ENCODE data around the gene PCAT7.

The PCAT7 gene

GRCh38 chr9:94602666-94603065, 47.8 kb downstream of the PCAT7 start:
- H3K27ac ChIP-seq (ENCODE audit: low read length): no peak overlapping the region
- H3K36me3 ChIP-seq (replicated peaks; ENCODE audit: low read depth, low read length): no peaks in the 10 kb centered on the region
- peaks cover 45% of the 10 kb centered on the region for H3K4me1 ChIP-seq (ENCODE audit: low read length)
- H3K79me2 ChIP-seq (ENCODE audit: low read length): no peaks in the 10 kb centered on the region
- no peak overlapping the region for H3K9ac ChIP-seq (ENCODE audit: low read length)
- H2AFZ ChIP-seq (ENCODE audit: low read depth, low read length): no peak overlapping the region
- H3K4me3 ChIP-seq (ENCODE audit: low read length): no peak overlapping the region
- peaks cover 32% of the 10 kb centered on the region for H3K27me3 ChIP-seq (ENCODE audit: low read depth, low read length)
- H4K20me1 ChIP-seq (ENCODE audit: insufficient read depth, low read length): no peaks in the 10 kb centered on the region
- H3K9me3 ChIP-seq (ENCODE audit: insufficient read depth, low read length): no peaks in the 10 kb centered on the region
- H3K4me2 ChIP-seq (ENCODE audit: low read length): peak overlapping the region; percentile 62
- no peak for TF ChIP-seq CTCF (IDR thresholded peaks at IDR 0.05; ENCODE audit: low read depth, low read length)
- no peak for TF ChIP-seq EZH2phosphoT487 (IDR thresholded peaks at IDR 0.05; ENCODE audit: low read depth)

GRCh38 chr9:94603259-94604160, 48.6 kb downstream of the PCAT7 start:
- Histone ChIP-seq H3K9ac (ENCODE audit: low read length) (0 out of 2 replicates have a peak overlapping the region, but pooled peaks have one; percentile 15), H3K9me3 (ENCODE audit: insufficient read depth, low read length) (no peaks in the 10 kb centered on the region), H3K36me3 (replicated peaks; ENCODE audit: low read depth, low read length) (no peaks in the 10 kb centered on the region), H3K4me1 (ENCODE audit: low read length) (peaks cover 43% of the 10 kb centered on the region), H2AFZ (ENCODE audit: low read depth, low read length) (0 out of 2 replicates have a peak overlapping the region, but pooled peaks have one; percentile 51), H3K79me2 (ENCODE audit: low read length) (no peaks in the 10 kb centered on the region), H4K20me1 (ENCODE audit: insufficient read depth, low read length) (no peaks in the 10 kb centered on the region), H3K27me3 (ENCODE audit: low read depth, low read length) (peaks cover 37% of the 10 kb centered on the region), H3K4me3 (ENCODE audit: low read length) (peak overlapping the region; percentile 61), H3K27ac (ENCODE audit: low read length) (no peak overlapping the region), H3K4me2 (ENCODE audit: low read length) (peak overlapping the region; percentile 62)
- peak; percentile 74 for TF ChIP-seq CTCF (IDR thresholded peaks at IDR 0.05; ENCODE audit: low read depth, low read length)
- TF ChIP-seq EZH2phosphoT487 (IDR thresholded peaks at IDR 0.05; ENCODE audit: low read depth): no peak

- Histone ChIP-seq H3K9me3 (ENCODE audit: insufficient read depth, low read length) (no peaks in the 10 kb centered on the region), H3K4me3 (ENCODE audit: low read length) (peak overlapping the region; percentile 62), H3K4me2 (ENCODE audit: low read length) (peak overlapping the region; percentile 68), H3K4me1 (ENCODE audit: low read length) (peaks cover 33% of the 10 kb centered on the region), H3K79me2 (ENCODE audit: low read length) (no peaks in the 10 kb centered on the region), H3K27me3 (ENCODE audit: low read depth, low read length) (peaks cover 59% of the 10 kb centered on the region), H3K27ac (ENCODE audit: low read length) (no peak overlapping the region), H3K9ac (ENCODE audit: low read length) (no peak overlapping the region), H2AFZ (ENCODE audit: low read depth, low read length) (peak overlapping the region; percentile 64), H3K36me3 (replicated peaks; ENCODE audit: low read depth, low read length) (no peaks in the 10 kb centered on the region), H4K20me1 (ENCODE audit: insufficient read depth, low read length) (no peaks in the 10 kb centered on the region)
- TF ChIP-seq CTCF (IDR thresholded peaks at IDR 0.05; ENCODE audit: low read depth, low read length): no peak
- no peak for TF ChIP-seq EZH2phosphoT487 (IDR thresholded peaks at IDR 0.05; ENCODE audit: low read depth)
Observed at GRCh38 chr9:94606646-94607422, 52.0 kb downstream of the PCAT7 start.

GRCh38 chr9:94607423-94607691, 52.5 kb downstream of the PCAT7 start:
- Histone ChIP-seq H3K9me3 (ENCODE audit: insufficient read depth, low read length) (no peaks in the 10 kb centered on the region), H3K27ac (ENCODE audit: low read length) (no peak overlapping the region), H3K4me3 (ENCODE audit: low read length) (peak overlapping the region; percentile 62), H4K20me1 (ENCODE audit: insufficient read depth, low read length) (no peaks in the 10 kb centered on the region), H3K79me2 (ENCODE audit: low read length) (no peaks in the 10 kb centered on the region), H3K4me2 (ENCODE audit: low read length) (peak overlapping the region; percentile 68), H3K4me1 (ENCODE audit: low read length) (peaks cover 32% of the 10 kb centered on the region), H3K9ac (ENCODE audit: low read length) (0 out of 2 replicates have a peak overlapping the region, but pooled peaks have one; percentile 4), H2AFZ (ENCODE audit: low read depth, low read length) (peak overlapping the region; percentile 64), H3K36me3 (replicated peaks; ENCODE audit: low read depth, low read length) (no peaks in the 10 kb centered on the region), H3K27me3 (ENCODE audit: low read depth, low read length) (peaks cover 59% of the 10 kb centered on the region)
- TF ChIP-seq CTCF (IDR thresholded peaks at IDR 0.05; ENCODE audit: low read depth, low read length): no peak
- TF ChIP-seq EZH2phosphoT487 (IDR thresholded peaks at IDR 0.05; ENCODE audit: low read depth): no peak

Measured in OCI-LY3 (cell line).